Osteoblast (primary cell): Measurements from ENCODE around the gene PHLDA2. TPM values are rescaled to one million over a fixed set of nuclear protein-coding genes. Genes with fewer than 3 reads are reported as not detected.

Experiments used
- small RNA-seq: library from RNA; depleted of rRNA; stranded (forward); fragments of <200 nt; gene quantifications from one replicate; pipeline ENCODE3, GENCODE V24; 2012
- total RNA-seq: library from RNA; depleted of rRNA; stranded (reverse); fragments of >200 nt; gene quantifications from 2 replicates; pipeline ENCODE4 v1.2.3, GENCODE V29; 2012

Gene PHLDA2
- total RNA-seq, 1 donor = 2.5 TPM

Small RNA genes lying within 50 kb of the gene (small RNA-seq; reads per million reads assigned to genes)
- 10.3 reads per million, percentile 92 among the genes with 10 or more reads in this experiment for gene SNORA54

Other genes with a start within 250 kb of the PHLDA2 start
- gene KCNQ1OT1, start 229.4 kb downstream of the PHLDA2 start, total RNA-seq = 5.1 and 6.2 TPM in 2 replicates
- 10.9 and 13.3 TPM in 2 replicates for gene CDKN1C, start 43.6 kb downstream of the PHLDA2 start, total RNA-seq
- 72.0 and 87.8 TPM in 2 replicates for gene NAP1L4, start 62.9 kb upstream of the PHLDA2 start, total RNA-seq
- gene CARS1, start 128.0 kb upstream of the PHLDA2 start, total RNA-seq = 99.3 and 106 TPM in 2 replicates
- gene OSBPL5, start 235.9 kb upstream of the PHLDA2 start, total RNA-seq = 46.0 and 49.9 TPM in 2 replicates